Right renal pelvis (tissue), 4 donors: ENCODE results near the gene ANXA8. TPM values are rescaled to one million over a fixed set of nuclear protein-coding genes. Genes with fewer than 3 reads are reported as not detected.

ENCODE experiments used
- polyA plus RNA-seq, 4 donors: library from polyadenylated mRNA; unstranded; fragments of 120-200 nt; gene quantifications; one replicate each; pipeline ENCODE4 v1.2.1, GENCODE V29; 2013; ENCODE audit not compliant: insufficient read length in 4 of 4

ANXA8 gene
- polyA plus RNA-seq, 4 donors: 0.12 to 0.62 (median 0.40) TPM; not detected in 1

Other genes starting within 250 kb of the ANXA8 start
- 1 to 10 TPM; 1.7 to 2.9 (median 1.9) TPM for gene GDF10, start 183.9 kb downstream of the ANXA8 start, polyA plus RNA-seq
- gene GDF2, start 161.7 kb downstream of the ANXA8 start, polyA plus RNA-seq: not detected
- gene RBP3, start 135.8 kb downstream of the ANXA8 start, polyA plus RNA-seq: under 1 TPM; 0.07 to 0.11 (median 0.08) TPM
- 1 to 10 TPM; 4.8 to 7.8 (median 5.9) TPM for gene ZNF488, start 99.8 kb downstream of the ANXA8 start, polyA plus RNA-seq
- gene FAM25G, start 7.6 kb upstream of the ANXA8 start, polyA plus RNA-seq: not detected
- gene AGAP9, start 39.5 kb upstream of the ANXA8 start, polyA plus RNA-seq: 10 to 100 TPM in 1 of 4 donors, 1 to 10 TPM in 3; 4.4 to 15.0 (median 7.7) TPM